Karpas-422 (cell line): Measurements from ENCODE around the gene RFX2. TPM values are rescaled to one million over a fixed set of nuclear protein-coding genes. Genes with fewer than 3 reads are reported as not detected.

ENCODE experiments used
- DNase-seq: peaks from one replicate; pipeline ENCODE4 v3.0.0-alpha.2; 2015
- H2AFZ ChIP-seq: fragments of 200-600 bp; sonication (generic); 2 replicates; pipeline ENCODE4 v1.6.1; 2014; ENCODE audit warnings: antibody characterized with exemption, low read length, mixed read lengths
- H3K27ac ChIP-seq: fragments of 200-600 bp; sonication (generic); 2 replicates; pipeline ENCODE4 v1.5.1; 2014; ENCODE audit warnings: mild to moderate bottlenecking, low read length, moderate library complexity
- H3K27me3 ChIP-seq: fragments of 200-600 bp; sonication (generic); 2 replicates; pipeline ENCODE4 v1.6.1; 2014; ENCODE audit warnings: low read length, mixed read lengths
- H3K36me3 ChIP-seq: fragments of 200-600 bp; sonication (generic); 2 replicates; pipeline ENCODE4 v1.6.1; 2014; ENCODE audit warnings: low read length, mixed read lengths; ENCODE audit not compliant: insufficient read depth
- H3K4me1 ChIP-seq: fragments of 200-600 bp; sonication (generic); 2 replicates; pipeline ENCODE4 v1.6.1; 2014; ENCODE audit warnings: mild to moderate bottlenecking, low read length, mixed read lengths
- H3K4me2 ChIP-seq: fragments of 200-600 bp; sonication (generic); 2 replicates; pipeline ENCODE4 v1.6.1; 2014; ENCODE audit warnings: low read length, low read depth, mild to moderate bottlenecking; ENCODE audit not compliant: poor library complexity, severe bottlenecking
- H3K4me3 ChIP-seq: fragments of 200-600 bp; sonication (generic); 2 replicates; pipeline ENCODE4 v1.5.1; 2014; ENCODE audit warnings: mild to moderate bottlenecking, antibody characterized with exemption, low read length, mixed read lengths
- H3K79me2 ChIP-seq: fragments of 200-600 bp; sonication (generic); 2 replicates; pipeline ENCODE4 v1.6.1; 2014; ENCODE audit warnings: mild to moderate bottlenecking, low read length, mixed read lengths
- H3K9ac ChIP-seq: fragments of 200-600 bp; sonication (generic); 2 replicates; pipeline ENCODE4 v1.6.0; 2014; ENCODE audit warnings: low read length
- H3K9me2 ChIP-seq: fragments of 200-600 bp; sonication (generic), shearing (Covaris generic); replicated peaks from 2 replicates; pipeline ENCODE4 v1.6.0; 2014; ENCODE audit warnings: mild to moderate bottlenecking, low read length, moderate library complexity; ENCODE audit not compliant: insufficient read depth
- H3K9me3 ChIP-seq: fragments of 300-700, 200-600 bp; sonication (generic); 2 replicates; pipeline ENCODE4 v1.6.1; 2014; ENCODE audit warnings: low read length, mixed read lengths
- H4K20me1 ChIP-seq: fragments of 200-600 bp; sonication (generic); 2 replicates; pipeline ENCODE4 v1.6.1; 2014; ENCODE audit warnings: mild to moderate bottlenecking, antibody characterized with exemption, low read length, low read depth; ENCODE audit not compliant: insufficient read depth
- total RNA-seq: library from RNA; depleted of rRNA; stranded (reverse); fragments of >200 nt; shearing (Covaris generic); gene quantifications from 2 replicates; pipeline ENCODE4 v1.2.3, GENCODE V29; 2014; ENCODE audit warnings: low replicate concordance; rRNA removed

The RFX2 gene
- total RNA-seq, 1 experiment from 2014 or later: 6.4 TPM

- Histone ChIP-seq H2AFZ (no peak overlapping the region), H3K9ac (no peak overlapping the region), H3K9me3 (no peaks in the 10 kb centered on the region), H3K4me3 (no peak overlapping the region), H3K4me1 (peaks cover 68% of the 10 kb centered on the region), H3K27me3 (no peaks in the 10 kb centered on the region), H3K36me3 (peaks cover 12% of the 10 kb centered on the region), H3K27ac (peak overlapping the region; percentile 33), H3K79me2 (peaks cover 98% of the 10 kb centered on the region), H4K20me1 (peaks cover 60% of the 10 kb centered on the region), H3K9me2 (no peaks in the 10 kb centered on the region), H3K4me2 (no peak overlapping the region)
- DNase-seq: no peak
Measured at GRCh38 chr19:5950741-5951140, 159.6 kb downstream of the RFX2 start.

DNA sequence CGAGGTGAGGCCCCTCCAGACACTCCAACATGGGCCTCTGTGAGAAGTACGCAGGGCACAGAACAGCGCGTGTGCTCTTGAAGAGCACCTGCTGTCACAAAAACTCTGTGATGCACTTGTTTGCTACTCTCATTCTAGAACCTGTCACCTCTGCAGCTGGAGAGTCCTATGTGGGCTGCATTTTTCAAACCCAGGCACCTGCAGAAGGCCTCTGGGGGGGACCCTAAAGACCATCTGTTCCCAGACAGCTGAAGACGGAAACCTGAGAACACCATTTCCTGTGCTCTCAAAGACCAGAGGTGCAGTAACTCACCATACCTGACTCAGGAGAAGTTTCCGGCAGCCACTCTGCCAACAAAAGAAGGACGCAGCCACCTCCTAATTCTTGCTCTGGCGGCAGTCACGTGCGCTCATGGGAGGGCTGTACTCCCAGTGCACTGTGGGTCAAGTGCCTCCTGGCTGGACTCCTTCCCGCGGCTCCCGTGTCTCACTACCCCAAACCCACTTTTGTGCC is 160.5 kb downstream of the RFX2 start:
- peaks cover 12% of the 10 kb centered on the region for H3K36me3 ChIP-seq
- peak overlapping the region; percentile 33; the same call in 1 of the 2 replicates for H3K27ac ChIP-seq
- H3K4me1 ChIP-seq: peaks cover 60% of the 10 kb centered on the region
- no peak overlapping the region for H2AFZ ChIP-seq
- no peak overlapping the region for H3K9ac ChIP-seq
- H4K20me1 ChIP-seq: peaks cover 64% of the 10 kb centered on the region
- H3K27me3 ChIP-seq: no peaks in the 10 kb centered on the region
- H3K79me2 ChIP-seq: peaks cover 99% of the 10 kb centered on the region
- no peak overlapping the region for H3K4me3 ChIP-seq
- no peaks in the 10 kb centered on the region for H3K9me3 ChIP-seq
- no peaks in the 10 kb centered on the region for H3K9me2 ChIP-seq
- no peak overlapping the region for H3K4me2 ChIP-seq
- no peak for DNase-seq

DNA sequence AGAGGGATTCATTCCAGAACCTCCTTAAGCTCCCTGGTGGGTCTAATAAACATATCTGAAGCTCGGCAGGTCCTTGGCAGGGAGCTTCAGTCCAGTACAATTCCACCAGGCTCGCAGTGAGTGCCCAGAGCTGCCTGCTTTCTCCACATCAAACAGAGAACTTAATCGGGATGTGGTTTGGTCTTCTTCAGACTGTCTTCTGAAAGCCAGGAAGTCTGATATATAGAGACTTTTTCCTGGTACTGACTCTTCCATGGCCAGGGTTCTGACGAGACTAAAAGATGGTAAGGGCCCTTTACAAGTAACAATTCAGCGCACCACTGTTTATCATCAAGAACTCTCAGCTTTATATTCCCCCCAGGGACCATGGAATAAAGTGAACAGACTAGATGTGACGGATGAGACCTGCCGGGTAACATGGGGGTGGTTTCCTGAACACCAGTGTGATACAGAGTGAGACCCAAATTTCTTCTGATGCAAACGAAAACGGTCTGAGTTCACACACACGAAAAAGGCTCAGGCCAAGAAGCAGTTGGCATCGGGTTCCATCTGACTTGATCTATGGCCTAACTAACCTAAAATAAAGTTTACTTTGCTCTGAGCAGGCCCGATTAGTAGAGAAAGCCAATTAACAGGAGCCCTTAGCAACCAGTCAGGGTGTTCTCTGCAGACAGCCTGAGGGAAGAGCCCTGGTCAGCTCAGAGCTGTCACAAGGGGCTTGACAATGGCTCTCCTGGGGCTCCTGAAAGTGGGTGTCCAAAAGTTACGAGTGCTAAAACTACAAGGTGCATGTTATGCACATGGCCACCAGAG is 161.3 kb downstream of the RFX2 start:
- no peaks in the 10 kb centered on the region for H3K27me3 ChIP-seq
- no peak overlapping the region for H2AFZ ChIP-seq
- H3K4me1 ChIP-seq: peaks cover 51% of the 10 kb centered on the region
- H3K9me3 ChIP-seq: no peaks in the 10 kb centered on the region
- peaks cover 12% of the 10 kb centered on the region for H3K36me3 ChIP-seq
- H3K4me3 ChIP-seq: no peak overlapping the region
- peak overlapping the region; percentile 12; the same call in 1 of the 2 replicates for H3K27ac ChIP-seq
- DNase-seq: no peak
- H3K9ac ChIP-seq: no peak overlapping the region
- peaks cover 67% of the 10 kb centered on the region for H4K20me1 ChIP-seq
- H3K4me2 ChIP-seq: no peak overlapping the region
- peaks cover 99% of the 10 kb centered on the region for H3K79me2 ChIP-seq
- H3K9me2 ChIP-seq: no peaks in the 10 kb centered on the region

DNA sequence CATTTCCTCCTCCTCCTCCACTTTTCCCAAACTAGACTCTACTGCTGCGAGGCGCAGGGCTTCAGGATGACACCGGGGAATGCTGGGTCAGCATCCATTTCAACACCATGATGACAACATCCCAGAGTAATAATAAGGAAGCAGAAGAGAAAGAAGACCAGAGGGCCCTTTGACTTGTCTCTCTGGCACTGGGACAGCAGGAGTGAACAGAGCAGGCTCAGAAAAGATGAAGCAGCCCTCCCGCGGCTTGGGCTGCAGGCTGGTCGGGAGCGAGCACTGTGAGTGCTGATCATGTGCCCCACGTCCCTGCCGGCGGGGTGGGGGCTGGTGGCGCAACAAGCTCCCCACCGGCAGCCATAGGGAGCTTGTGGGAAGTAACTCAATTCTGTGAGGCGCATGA is 162.9 kb downstream of the RFX2 start:
- Histone ChIP-seq H4K20me1 (peaks cover 58% of the 10 kb centered on the region), H3K9ac (no peak overlapping the region), H3K79me2 (peaks cover 98% of the 10 kb centered on the region), H3K9me2 (no peaks in the 10 kb centered on the region), H2AFZ (no peak overlapping the region), H3K27ac (no peak overlapping the region), H3K4me2 (no peak overlapping the region), H3K4me3 (no peak overlapping the region), H3K4me1 (peaks cover 36% of the 10 kb centered on the region), H3K27me3 (no peaks in the 10 kb centered on the region), H3K9me3 (no peaks in the 10 kb centered on the region), H3K36me3 (peaks cover 12% of the 10 kb centered on the region)
- DNase-seq: no peak

- DNase-seq: no peak
- no peak overlapping the region for H3K4me2 ChIP-seq
- H3K27me3 ChIP-seq: no peaks in the 10 kb centered on the region
- H3K9ac ChIP-seq: no peak overlapping the region
- H4K20me1 ChIP-seq: peaks cover 56% of the 10 kb centered on the region
- no peaks in the 10 kb centered on the region for H3K4me1 ChIP-seq
- H3K36me3 ChIP-seq: no peaks in the 10 kb centered on the region
- no peak overlapping the region for H3K27ac ChIP-seq
- H3K9me2 ChIP-seq: no peaks in the 10 kb centered on the region
- H3K9me3 ChIP-seq: no peaks in the 10 kb centered on the region
- H3K79me2 ChIP-seq: peaks cover 88% of the 10 kb centered on the region
- no peak overlapping the region for H2AFZ ChIP-seq
- no peak overlapping the region for H3K4me3 ChIP-seq
Measured at GRCh38 chr19:5943623-5944022, 166.7 kb downstream of the RFX2 start.

Other genes with a start within 250 kb of the RFX2 start
- not detected in 2 replicates for gene FUT5, start 240.0 kb downstream of the RFX2 start, total RNA-seq
- 217 and 384 TPM in 2 replicates for gene NDUFA11, start 206.7 kb downstream of the RFX2 start, total RNA-seq
- gene VMAC, start 205.6 kb downstream of the RFX2 start, total RNA-seq: 8.9 and 19.8 TPM in 2 replicates
- 3.8 and 17.8 TPM in 2 replicates for gene CAPS, start 196.2 kb downstream of the RFX2 start, total RNA-seq
- gene RANBP3, start 132.4 kb downstream of the RFX2 start, total RNA-seq: 34.0 and 44.8 TPM in 2 replicates
- 1.2 TPM in 1 of 2 replicates, not detected in the other for gene ACSBG2, start 25.2 kb upstream of the RFX2 start, total RNA-seq
- gene MLLT1, start 169.5 kb upstream of the RFX2 start, total RNA-seq: 9.3 and 19.5 TPM in 2 replicates
- gene ACER1, start 223.1 kb upstream of the RFX2 start, total RNA-seq: not detected in 2 replicates